ENCODE results near the gene DHRS1.
"Not testable (repeated sequence)": the region's sequence is repeated elsewhere in the genome, so short reads cannot be mapped to it uniquely, and the experiment has no call there.

Gene DHRS1

DNA sequence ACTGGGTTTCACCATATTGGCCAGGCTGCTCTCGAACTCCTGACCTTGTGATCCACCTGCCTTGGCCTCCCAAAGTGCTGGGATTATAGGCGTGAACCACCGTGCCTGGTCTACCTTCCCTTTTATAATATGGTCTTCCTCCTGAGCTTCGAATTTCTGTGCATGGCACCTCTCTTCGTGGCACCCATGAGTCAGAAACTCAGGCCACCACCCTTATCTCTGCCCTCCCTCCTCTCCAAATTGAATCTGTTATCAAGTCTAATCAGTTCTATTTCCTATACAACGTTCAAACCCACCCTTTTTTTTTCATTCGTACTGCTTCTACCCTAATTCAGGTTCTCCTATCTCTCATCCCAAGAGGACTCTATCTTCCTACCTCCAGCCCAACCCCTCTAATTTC, 52.2 kb downstream of the DHRS1 start:
- DNase-seq (ENCODE audit: low read depth): no peak

DNA sequence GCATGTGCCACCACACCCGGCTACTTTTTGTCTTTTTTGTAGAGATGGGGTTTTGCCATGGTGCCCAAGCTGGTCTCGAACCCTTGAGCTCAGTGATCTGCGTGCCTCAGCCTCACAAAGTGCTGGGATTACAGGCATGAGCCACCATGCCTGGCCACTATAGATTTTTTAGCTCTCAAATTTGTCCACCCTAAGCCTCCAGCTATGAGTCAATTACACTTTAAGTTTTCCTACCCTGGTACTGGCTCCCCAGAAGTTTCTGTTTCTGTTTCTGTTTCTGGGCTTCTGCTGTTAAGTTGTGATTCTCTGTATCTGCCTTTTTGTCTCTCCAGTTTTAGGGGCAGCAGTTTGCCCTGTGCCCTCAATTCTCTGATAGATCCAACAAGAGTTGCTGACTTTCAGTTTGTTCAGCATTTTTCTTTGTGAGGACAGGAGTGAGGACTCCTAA, 52.8 kb downstream of the DHRS1 start:
- DNase-seq (ENCODE audit: low read depth): peak; percentile 41

DNA sequence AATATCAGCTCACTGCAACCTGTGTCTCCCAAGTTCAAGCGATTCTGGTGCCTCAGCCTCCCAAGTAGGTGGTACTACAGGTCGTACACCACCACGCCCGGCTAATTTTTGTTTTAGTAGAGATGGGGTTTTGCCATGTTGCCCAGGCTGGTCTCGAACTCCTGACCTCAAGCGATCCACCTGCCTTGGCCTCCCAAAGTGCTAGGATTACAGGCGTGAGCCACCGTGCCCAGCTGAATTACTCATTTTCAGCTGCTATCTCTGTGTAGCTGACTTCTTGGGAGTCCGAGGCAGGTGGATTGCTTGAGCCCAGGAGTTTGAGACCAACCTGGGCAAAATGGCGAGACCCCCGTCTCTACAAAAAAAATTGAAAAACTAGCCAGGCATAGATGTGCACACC, 54.2 kb downstream of the DHRS1 start:
- not testable (repeated sequence) for DNase-seq (ENCODE audit: low read depth)

DNA sequence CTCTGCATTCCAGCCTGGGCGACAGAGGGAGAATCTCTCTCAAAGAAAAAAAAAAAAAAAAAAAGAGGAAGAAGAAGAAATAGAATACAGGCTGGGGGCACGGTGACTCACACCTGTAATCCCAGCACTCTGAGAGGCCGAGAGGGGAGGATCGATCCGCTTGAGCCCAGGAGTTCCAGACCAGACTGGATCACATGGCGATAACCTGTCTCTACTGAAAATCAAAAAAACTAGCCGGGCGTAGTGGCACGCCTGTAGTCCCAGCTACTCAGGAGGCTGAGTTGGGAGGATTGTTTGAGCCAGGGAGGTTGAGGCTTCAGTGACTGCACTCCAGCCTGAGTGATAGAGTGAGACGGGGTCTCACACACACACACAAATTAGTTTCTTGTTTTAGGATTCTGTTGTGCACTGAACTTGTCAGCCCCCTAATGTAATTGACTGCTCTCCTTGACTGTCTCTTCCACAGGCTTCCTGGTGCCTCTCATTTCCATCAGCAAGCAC, 56.2 kb downstream of the DHRS1 start:
- DNase-seq (ENCODE audit: low read depth): peak; percentile 49

DNA sequence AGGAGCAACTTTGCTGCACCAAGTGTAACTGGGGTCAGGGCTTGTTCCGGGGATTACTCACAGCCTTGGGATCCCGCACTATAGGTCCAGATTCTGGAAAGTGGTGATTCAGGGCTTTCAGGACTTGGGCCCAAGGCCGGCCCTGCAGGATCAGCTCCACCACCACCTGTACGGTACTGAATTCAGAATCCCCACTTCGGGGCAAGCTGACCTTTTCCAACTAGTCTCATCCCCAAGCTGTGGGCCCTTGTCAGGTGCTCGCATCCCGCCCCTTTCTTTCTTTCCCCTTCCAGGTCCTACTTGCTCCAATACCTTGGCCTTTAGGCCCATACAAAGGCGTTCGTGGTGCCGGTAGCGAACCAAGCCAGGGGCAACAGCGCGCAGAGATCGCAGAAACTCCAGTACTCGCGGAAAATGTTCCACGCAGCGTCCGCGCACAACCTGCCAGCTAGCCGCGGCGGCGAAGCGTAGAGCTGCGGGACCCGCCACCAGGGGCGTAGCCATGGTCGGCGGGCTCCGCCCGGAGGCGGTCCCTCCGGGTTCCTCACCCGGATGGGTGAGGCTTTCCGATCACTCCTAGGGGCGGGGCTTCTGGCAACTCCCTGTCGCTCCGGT, 57.6 kb downstream of the DHRS1 start:
- DNase-seq (ENCODE audit: low read depth): peak; percentile 95
